Activated CD4-positive, CD25-positive, alpha-beta regulatory T cell (primary cell): ENCODE results near the gene DMD.
"Not testable (repeated sequence)": the region's sequence is repeated elsewhere in the genome, so short reads cannot be mapped to it uniquely, and the experiment has no call there.

ENCODE experiments used
- DNase-seq, 4 experiments: peaks; one replicate each; lab custom pipeline; 2025; lab: John Stamatoyannopoulos, UW

DMD gene

GRCh38 chrX:31593353-31593752 lies 1618.0 kb downstream of the DMD start:
- no peak for DNase-seq

DNA sequence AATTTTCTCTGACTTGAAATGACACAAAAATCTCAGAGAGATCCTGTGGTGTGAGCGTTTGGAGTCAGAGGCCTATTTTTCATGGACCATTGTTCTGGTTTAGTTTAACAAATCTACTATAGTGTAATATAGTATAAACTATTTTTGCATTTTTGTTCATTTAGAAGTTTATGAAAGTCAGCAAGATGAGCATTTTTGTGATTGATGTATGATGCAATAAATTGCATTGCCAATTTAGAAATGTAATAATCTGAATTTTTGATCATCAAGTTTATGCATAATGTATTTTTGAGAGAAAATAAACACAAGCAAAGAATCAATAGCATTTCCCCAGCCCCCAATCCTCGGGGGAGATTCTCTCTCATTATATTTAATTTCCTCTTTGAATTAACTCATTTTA lies 1620.0 kb downstream of the DMD start:
- no peak for DNase-seq

GRCh38 chrX:31590581-31591114 lies 1620.7 kb downstream of the DMD start:
- DNase-seq = no peak

DNA sequence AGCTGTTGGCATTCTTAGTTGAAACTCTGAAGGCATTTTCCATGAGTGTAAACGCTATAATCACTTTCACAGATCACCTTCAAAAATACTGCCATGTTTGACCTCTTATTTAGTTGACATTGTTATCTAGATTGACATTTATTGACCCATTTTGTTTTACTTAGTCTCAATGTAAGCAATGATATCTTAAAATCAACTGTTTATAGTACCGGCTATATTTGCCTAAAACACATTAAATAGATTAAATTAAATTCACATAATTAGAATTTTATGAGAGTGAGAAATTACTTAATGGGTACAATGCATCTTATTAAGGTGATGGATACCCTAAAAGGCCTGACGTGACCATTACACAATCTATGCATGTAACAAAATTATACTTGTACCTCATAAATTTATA lies 1621.8 kb downstream of the DMD start:
- no peak for DNase-seq

- DNase-seq = no peak
Observed at GRCh38 chrX:31588355-31588754, 1623.0 kb downstream of the DMD start.

DNA sequence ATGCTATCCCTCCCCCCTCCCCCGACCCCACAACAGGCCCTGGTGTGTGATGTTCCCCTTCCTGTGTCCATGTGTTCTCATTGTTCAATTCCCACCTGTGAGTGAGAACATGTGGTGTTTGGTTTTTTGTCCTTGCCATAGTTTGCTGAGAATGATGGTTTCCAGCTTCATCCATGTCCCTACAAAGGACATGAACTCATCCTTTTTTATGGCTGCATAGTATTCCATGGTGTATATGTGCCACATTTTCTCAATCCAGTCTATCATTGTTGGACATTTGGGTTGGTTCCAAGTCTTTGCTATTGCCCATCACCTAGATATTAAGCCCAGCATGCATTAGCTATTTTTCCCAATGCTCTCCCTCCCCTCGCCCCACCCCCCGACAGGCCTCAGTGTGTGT lies 1627.5 kb downstream of the DMD start:
- not testable (repeated sequence) for DNase-seq

GRCh38 chrX:31580726-31581125 lies 1630.6 kb downstream of the DMD start:
- DNase-seq = no peak

DNA sequence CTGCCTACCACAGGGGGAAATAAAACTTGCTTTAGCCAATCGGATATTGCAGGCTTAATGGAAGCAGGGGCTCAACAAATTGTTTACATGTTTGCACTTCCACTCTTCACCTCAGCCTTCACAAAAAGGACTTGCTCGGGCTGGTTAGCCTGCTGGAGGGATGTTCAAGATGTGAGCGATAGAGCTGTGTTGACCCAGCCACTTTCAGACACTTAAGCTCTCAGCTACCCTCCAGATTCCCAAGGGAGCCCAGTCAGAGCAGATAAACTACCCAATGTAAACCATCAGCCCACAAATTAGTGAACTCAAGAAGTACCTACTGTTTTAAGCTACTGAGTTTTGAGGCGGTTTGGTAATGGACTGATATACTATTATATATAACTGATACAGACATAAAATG lies 1631.1 kb downstream of the DMD start:
- no peak for DNase-seq

GRCh38 chrX:31572360-31572759 lies 1639.0 kb downstream of the DMD start:
- DNase-seq = no peak

GRCh38 chrX:31570658-31571057 lies 1640.7 kb downstream of the DMD start:
- no peak for DNase-seq

GRCh38 chrX:31563792-31564191 lies 1647.6 kb downstream of the DMD start:
- no peak for DNase-seq

DNA sequence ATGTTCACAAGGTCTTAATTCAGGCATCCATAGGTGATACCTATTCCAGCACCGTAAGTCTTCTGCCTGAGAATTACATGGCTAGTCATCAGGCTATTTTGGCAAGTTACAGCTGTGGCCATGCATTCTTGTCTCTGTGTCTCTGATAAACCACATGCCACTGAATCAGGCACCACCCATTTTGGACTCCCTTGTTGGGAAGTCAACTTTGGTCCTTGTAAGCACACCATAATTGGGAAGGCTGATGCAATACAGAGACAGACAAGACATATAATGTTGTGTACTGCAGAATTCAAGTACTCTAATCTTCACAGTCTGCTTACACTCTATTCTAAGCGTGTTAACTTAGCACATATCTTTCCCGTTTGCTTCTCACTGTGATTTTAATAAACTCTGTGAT lies 1655.8 kb downstream of the DMD start:
- no peak for DNase-seq

- DNase-seq = no peak
Observed at GRCh38 chrX:31551913-31552312, 1659.4 kb downstream of the DMD start.

DNA sequence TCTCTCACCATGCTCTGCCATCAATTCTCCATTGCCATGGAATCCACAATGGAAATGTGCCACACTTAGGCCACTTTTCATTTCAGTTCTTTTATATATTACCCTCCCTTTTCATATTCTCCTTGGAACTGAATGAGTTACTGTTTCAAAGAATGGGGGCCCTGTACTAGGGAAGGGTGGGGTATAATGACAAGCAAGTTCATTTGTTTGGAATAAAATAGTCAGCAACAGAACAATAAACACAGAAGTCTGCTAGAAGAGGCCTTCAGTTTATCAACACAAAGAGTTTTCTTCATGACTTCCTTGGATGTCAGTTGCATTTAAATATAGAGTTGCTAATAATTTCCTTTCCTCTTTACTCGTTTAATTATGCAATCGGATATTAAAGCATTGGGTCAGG lies 1661.2 kb downstream of the DMD start:
- DNase-seq = no peak

DNA sequence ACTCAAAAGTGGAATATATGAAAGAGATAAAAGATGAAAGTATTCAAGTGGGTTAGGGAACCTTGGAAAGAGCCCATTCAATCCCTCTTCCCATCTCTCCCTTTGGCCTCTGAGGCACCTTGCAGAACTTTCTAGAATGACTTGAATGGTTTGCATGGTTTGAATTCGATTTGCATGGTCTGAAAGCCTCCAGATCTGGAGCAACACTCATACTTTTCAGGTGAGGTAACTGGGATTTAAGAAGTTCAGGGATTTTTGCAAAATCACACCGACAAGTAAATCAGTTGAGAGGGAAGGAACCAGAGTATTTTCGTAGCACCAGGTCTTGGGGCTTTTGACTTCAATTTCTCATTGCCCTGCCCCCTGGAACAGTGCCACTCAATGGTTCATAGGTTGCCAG lies 1663.5 kb downstream of the DMD start:
- no peak for DNase-seq

- no peak for DNase-seq
Observed at GRCh38 chrX:31547416-31547815, 1663.9 kb downstream of the DMD start.

GRCh38 chrX:31546126-31546525 lies 1665.2 kb downstream of the DMD start:
- no peak for DNase-seq

DNA sequence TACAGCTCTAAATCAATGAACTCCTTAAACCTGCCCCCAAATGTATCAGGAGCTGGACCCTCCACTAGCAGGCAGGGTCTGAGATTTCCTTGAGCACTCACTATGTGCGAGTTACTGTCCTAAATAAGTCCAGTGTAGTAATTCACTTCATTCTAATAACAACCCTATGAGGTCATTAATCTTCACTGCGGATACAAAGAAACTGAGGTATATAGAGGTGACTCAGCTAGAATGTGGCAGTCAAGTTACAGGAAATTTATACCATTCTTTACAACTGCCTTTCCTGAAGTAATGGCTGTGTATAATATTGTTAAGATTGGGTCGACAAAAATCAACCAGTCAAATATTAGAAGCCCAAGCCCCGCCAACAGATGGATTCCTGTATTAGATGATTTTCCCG lies 1665.6 kb downstream of the DMD start:
- no peak for DNase-seq

GRCh38 chrX:31545191-31545590 lies 1666.2 kb downstream of the DMD start:
- DNase-seq = no peak

DNA sequence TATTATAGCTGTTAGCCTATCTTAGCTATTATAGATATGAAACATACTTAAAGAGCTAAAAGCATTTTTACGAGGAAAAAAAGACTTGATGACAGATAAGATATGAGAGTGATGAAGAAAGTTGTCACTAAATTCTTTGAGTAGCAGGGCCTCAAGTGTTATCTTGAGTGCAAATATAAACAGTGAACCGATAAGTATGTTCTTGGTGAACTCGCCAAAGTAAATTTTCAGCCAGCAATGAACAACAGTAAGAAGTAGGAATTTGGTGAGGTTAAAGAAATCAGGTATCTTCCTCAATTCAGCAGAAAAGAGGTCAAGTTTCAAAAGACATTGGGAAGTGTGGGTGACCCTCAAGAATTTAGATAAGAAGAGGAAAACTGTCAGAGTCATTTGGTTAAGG lies 1667.7 kb downstream of the DMD start:
- DNase-seq = no peak

DNA sequence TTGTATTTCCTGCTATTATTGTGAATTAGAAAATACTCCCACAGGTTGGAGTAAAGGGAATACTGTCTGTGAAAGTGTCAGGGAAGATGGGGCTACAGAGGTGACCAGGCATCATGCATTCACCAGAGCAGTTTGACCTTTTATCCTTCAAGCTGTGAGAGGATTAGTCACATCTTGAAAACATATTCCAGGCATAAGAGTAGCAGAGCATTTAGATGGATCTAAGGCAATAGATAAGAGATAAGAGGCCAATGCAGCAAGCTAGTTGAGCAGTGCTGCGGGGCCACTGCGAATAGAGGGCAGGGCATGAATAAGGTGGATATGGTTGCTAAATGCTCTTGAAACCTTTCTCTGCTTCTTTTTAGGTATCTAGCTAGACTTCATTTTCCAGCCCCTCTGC lies 1668.8 kb downstream of the DMD start:
- DNase-seq = no peak

- no peak for DNase-seq
Observed at GRCh38 chrX:31540313-31540712, 1671.0 kb downstream of the DMD start.

- DNase-seq = no peak
Observed at GRCh38 chrX:31527455-31528126, 1683.8 kb downstream of the DMD start.

- DNase-seq = no peak
Observed at GRCh38 chrX:31523884-31524536, 1687.3 kb downstream of the DMD start.
